GM23338 (cell line): ENCODE results near the gene HPS4. TPM values are rescaled to one million over a fixed set of nuclear protein-coding genes. Genes with fewer than 3 reads are reported as not detected.

Experiments
- ATAC-seq: fragments of 200-7000 bp; cut with Tn5 transposase; 3 replicates; pipeline ENCODE4 v1.9.1; 2020
- DNase-seq: peaks from one replicate; pipeline ENCODE4 v3.0.0-alpha.2; 2015; ENCODE audit warnings: low spot score
- H2AFZ ChIP-seq: fragments of 200-600 bp; sonication (generic); 2 replicates; pipeline ENCODE4 v1.8.0; 2016; ENCODE audit warnings: antibody characterized with exemption, mild to moderate bottlenecking, moderate library complexity
- H3F3A ChIP-seq: fragments of 200-600 bp; sonication (generic); replicated peaks from 2 replicates; pipeline ENCODE4 v1.8.0; 2017; ENCODE audit warnings: antibody characterized with exemption, mixed run types, low read depth
- H3K27ac ChIP-seq: fragments of 200-600 bp; sonication (generic); 2 replicates; pipeline ENCODE4 v1.6.1; 2016; ENCODE audit warnings: low read depth
- H3K27me3 ChIP-seq: fragments of 200-600 bp; sonication (generic); 2 replicates; pipeline ENCODE4 v1.8.0; 2016; ENCODE audit warnings: mild to moderate bottlenecking, mixed run types, moderate library complexity; ENCODE audit not compliant: insufficient read depth
- H3K36me3 ChIP-seq: fragments of 200-600 bp; sonication (generic); 2 replicates; pipeline ENCODE4 v1.8.0; 2016; ENCODE audit warnings: mild to moderate bottlenecking; ENCODE audit not compliant: insufficient read depth
- H3K4me1 ChIP-seq: fragments of 200-600 bp; sonication (generic); 2 replicates; pipeline ENCODE4 v1.8.0; 2016; ENCODE audit warnings: mild to moderate bottlenecking, moderate library complexity; ENCODE audit not compliant: insufficient read depth
- H3K4me2 ChIP-seq: fragments of 200-600 bp; sonication (generic); 2 replicates; pipeline ENCODE4 v1.7.1; 2017; ENCODE audit warnings: mixed run types
- H3K4me3 ChIP-seq: fragments of 200-600 bp; sonication (generic); 2 replicates; pipeline ENCODE4 v1.6.1; 2016; ENCODE audit warnings: mixed run types
- H3K79me2 ChIP-seq: fragments of 200-600 bp; sonication (generic); replicated peaks from 2 replicates; pipeline ENCODE4 v1.8.0; 2017; ENCODE audit warnings: mild to moderate bottlenecking; ENCODE audit not compliant: insufficient read depth
- H3K9me2 ChIP-seq: fragments of 200-600 bp; sonication (generic); 2 replicates; pipeline ENCODE4 v1.8.0; 2017; ENCODE audit not compliant: insufficient read depth
- H4K20me1 ChIP-seq: fragments of 200-600 bp; sonication (generic); replicated peaks from 2 replicates; pipeline ENCODE4 v1.8.0; 2017; ENCODE audit warnings: mild to moderate bottlenecking; ENCODE audit not compliant: insufficient read depth
- H3K27ac Mint-ChIP-seq: 2 replicates; pipeline ENCODE4 v1.8.0; 2020; ENCODE audit warnings: inconsistent platforms, mild to moderate bottlenecking, moderate library complexity, mixed read lengths
- H3K27me3 Mint-ChIP-seq: 3 replicates; pipeline ENCODE4 v1.8.0; 2022; ENCODE audit warnings: low read depth, mild to moderate bottlenecking, moderate library complexity, mixed read lengths, inconsistent platforms; ENCODE audit not compliant: insufficient read depth, poor library complexity
- H3K36me3 Mint-ChIP-seq: 3 replicates; pipeline ENCODE4 v1.8.0; 2021; ENCODE audit warnings: low read depth, mild to moderate bottlenecking, inconsistent platforms, moderate library complexity, mixed read lengths
- H3K4me1 Mint-ChIP-seq: 3 replicates; pipeline ENCODE4 v1.8.0; 2020; ENCODE audit warnings: mild to moderate bottlenecking, inconsistent platforms, mixed read lengths
- H3K4me3 Mint-ChIP-seq: 3 replicates; pipeline ENCODE4 v1.8.0; 2021; ENCODE audit warnings: moderate library complexity, mild to moderate bottlenecking, inconsistent platforms, mixed read lengths
- H3K9me3 Mint-ChIP-seq: 3 replicates; pipeline ENCODE4 v1.8.0; 2020; ENCODE audit warnings: moderate library complexity, mild to moderate bottlenecking, inconsistent platforms, mixed read lengths
- CREB1 ChIP-seq: fragments of 250-450 bp; sonication (Bioruptor Pico); IDR thresholded peaks from 2 replicates; pipeline ENCODE4 v1.5.0; 2020; ENCODE audit warnings: low read depth, mild to moderate bottlenecking, moderate library complexity
- EZH2 ChIP-seq: fragments of 200-600 bp; sonication (generic); IDR thresholded peaks from one replicate; pipeline ENCODE4 v1.8.0; 2017; ENCODE audit warnings: antibody characterized with exemption, mild to moderate bottlenecking, low read depth; ENCODE audit not compliant: unreplicated experiment
- EZH2phosphoT487 ChIP-seq: fragments of 200-600 bp; sonication (generic); IDR thresholded peaks from one replicate; pipeline ENCODE4 v1.8.1; 2018; ENCODE audit warnings: antibody characterized with exemption; ENCODE audit not compliant: unreplicated experiment
- NANOG ChIP-seq: IDR thresholded peaks from 2 replicates; pipeline ENCODE4 v1.6.1; 2016; ENCODE audit warnings: antibody characterized with exemption, borderline replicate concordance
- POLR2AphosphoS5 ChIP-seq: IDR thresholded peaks from 2 replicates; pipeline ENCODE4 v1.6.1; 2016; ENCODE audit warnings: antibody characterized with exemption, low read depth
- STAT1 ChIP-seq: IDR thresholded peaks from one replicate; pipeline ENCODE4 v1.6.1; 2016; ENCODE audit warnings: antibody characterized with exemption; ENCODE audit not compliant: unreplicated experiment
- ZNF114 ChIP-seq: fragments of 250-450 bp; sonication (Bioruptor Pico); IDR thresholded peaks from 2 replicates; pipeline ENCODE4 v1.5.0; 2020; ENCODE audit warnings: mild to moderate bottlenecking, moderate library complexity
- ZNF331 ChIP-seq: fragments of 250-450 bp; sonication (Bioruptor Pico); IDR thresholded peaks from 2 replicates; pipeline ENCODE4 v1.5.0; 2020; ENCODE audit warnings: low read depth, mild to moderate bottlenecking, moderate library complexity
- polyA plus RNA-seq: library from polyadenylated mRNA; unstranded; fragments of >200 nt; fragmentation: Nextera tagmentation; extraction: Ambion mirVana; gene quantifications from 2 replicates; pipeline ENCODE4 v1.2.1, GENCODE V29; 2016
- total RNA-seq: library from RNA; depleted of rRNA; stranded (reverse); fragments of >200 nt; shearing (Covaris generic); gene quantifications from 2 replicates; pipeline ENCODE4 v1.2.3, GENCODE V29; 2014
- TF ChIP-seq, protein P1 (sequence below): IDR thresholded peaks from one replicate; pipeline ENCODE4 v1.6.1; 2018; ENCODE audit warnings: antibody characterized with exemption; ENCODE audit not compliant: unreplicated experiment
- TF ChIP-seq, protein P2 (sequence below): IDR thresholded peaks from 2 replicates; pipeline ENCODE4 v1.6.1; 2016; ENCODE audit warnings: antibody characterized with exemption
- TF ChIP-seq, protein P3 (sequence below), 2 experiments: fragments of 200-600 bp in 1 of 2; sonication (generic) in 1 of 2; conservative IDR thresholded peaks; 2 replicates each; pipeline versions ENCODE4 v1.5.1 to v1.6.1; 2016 to 2017; ENCODE audit warnings: antibody characterized with exemption in 2 of 2, low read depth in 2 of 2, mild to moderate bottlenecking in 2 of 2, moderate library complexity in 1 of 2

The HPS4 gene
- total and polyA plus RNA-seq, 2 experiments from 2014 or later = 20.3 to 49.4 TPM

DNA sequence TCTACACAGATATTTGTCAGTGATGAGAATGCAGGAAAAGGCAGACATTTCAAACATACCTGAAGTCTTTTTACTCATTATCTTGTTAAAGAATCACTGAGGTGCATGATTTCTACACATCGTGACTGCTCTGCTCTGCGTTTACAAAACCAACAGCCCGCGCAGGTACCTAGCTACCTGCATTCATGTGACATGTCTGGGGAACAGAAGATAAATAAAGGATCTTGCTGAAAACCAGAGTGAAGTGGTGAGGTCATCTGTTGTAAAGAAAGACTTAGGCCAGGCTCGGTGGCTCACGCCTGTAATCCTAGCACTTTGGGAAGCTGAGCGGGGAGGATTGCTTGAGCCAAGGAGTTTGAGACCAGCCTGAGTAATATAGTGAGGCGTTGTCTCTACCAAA is 38.8 kb downstream of the HPS4 start (continued):
- TF ChIP-seq, protein P1, sequence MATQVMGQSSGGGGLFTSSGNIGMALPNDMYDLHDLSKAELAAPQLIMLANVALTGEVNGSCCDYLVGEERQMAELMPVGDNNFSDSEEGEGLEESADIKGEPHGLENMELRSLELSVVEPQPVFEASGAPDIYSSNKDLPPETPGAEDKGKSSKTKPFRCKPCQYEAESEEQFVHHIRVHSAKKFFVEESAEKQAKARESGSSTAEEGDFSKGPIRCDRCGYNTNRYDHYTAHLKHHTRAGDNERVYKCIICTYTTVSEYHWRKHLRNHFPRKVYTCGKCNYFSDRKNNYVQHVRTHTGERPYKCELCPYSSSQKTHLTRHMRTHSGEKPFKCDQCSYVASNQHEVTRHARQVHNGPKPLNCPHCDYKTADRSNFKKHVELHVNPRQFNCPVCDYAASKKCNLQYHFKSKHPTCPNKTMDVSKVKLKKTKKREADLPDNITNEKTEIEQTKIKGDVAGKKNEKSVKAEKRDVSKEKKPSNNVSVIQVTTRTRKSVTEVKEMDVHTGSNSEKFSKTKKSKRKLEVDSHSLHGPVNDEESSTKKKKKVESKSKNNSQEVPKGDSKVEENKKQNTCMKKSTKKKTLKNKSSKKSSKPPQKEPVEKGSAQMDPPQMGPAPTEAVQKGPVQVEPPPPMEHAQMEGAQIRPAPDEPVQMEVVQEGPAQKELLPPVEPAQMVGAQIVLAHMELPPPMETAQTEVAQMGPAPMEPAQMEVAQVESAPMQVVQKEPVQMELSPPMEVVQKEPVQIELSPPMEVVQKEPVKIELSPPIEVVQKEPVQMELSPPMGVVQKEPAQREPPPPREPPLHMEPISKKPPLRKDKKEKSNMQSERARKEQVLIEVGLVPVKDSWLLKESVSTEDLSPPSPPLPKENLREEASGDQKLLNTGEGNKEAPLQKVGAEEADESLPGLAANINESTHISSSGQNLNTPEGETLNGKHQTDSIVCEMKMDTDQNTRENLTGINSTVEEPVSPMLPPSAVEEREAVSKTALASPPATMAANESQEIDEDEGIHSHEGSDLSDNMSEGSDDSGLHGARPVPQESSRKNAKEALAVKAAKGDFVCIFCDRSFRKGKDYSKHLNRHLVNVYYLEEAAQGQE = no peak

DNA sequence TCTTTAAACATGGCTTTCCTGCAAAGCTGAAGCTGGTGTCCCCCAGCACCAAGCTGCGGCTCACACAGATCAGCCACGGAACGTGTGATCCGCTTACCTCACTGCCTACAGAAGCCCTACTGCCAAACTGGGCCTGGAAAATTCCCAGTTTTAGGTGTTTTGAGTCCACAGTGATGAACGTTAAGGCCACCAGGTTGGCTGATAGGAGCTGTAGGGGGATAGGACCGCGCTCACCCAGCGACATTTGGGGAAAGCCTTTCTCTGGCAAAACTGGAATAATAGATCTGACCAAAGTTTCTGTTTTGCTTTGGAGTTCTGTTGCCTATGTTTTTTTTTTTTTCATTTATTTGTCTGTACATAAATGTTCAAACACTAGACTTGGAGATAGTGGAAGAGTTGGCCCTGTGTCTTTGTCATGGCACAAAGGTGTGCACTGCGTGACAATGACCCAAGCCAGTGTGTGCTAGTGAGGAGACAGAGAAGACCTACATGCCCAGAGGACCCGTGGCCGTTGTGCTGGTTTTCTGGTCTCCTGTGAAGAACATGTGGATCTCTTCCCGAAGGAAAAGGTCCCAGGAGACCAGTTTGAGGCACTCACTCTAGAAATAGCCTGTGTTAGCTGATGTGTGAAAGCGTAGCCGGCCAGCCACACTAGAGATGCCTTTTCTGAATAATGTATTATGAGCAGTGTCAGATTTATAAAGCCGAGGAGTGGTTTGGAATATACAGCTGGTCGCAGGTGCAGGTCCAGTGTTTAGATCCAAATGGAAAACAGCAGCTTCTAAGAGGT is 39.5 kb downstream of the HPS4 start:
- DNase-seq (no peak), ATAC-seq (no peak)
- no peaks in the 10 kb centered on the region for H3K9me2 ChIP-seq
- H3K4me1 Mint-ChIP-seq = peaks cover 10% of the 10 kb centered on the region
- H3K4me3 ChIP-seq = no peak overlapping the region
- H3K9me3 Mint-ChIP-seq = no peaks in the 10 kb centered on the region
- H3F3A ChIP-seq = no peaks in the 10 kb centered on the region
- H2AFZ ChIP-seq = no peak overlapping the region
- H3K27ac ChIP-seq = no peak overlapping the region
- H3K79me2 ChIP-seq = 0 out of 2 replicates have a peak, but pooled peaks cover 3% of the 10 kb centered on the region
- H3K36me3 ChIP-seq = no peaks in the 10 kb centered on the region
- H3K27me3 ChIP-seq = no peaks in the 10 kb centered on the region
- no peak overlapping the region for H3K4me3 Mint-ChIP-seq
- no peak overlapping the region for H3K4me2 ChIP-seq
- no peaks in the 10 kb centered on the region for H4K20me1 ChIP-seq
- peaks cover 4% of the 10 kb centered on the region; the same call in 1 of the 3 replicates for H3K36me3 Mint-ChIP-seq
- peaks cover 7% of the 10 kb centered on the region; the same call in 1 of the 2 replicates for H3K4me1 ChIP-seq
- H3K27ac Mint-ChIP-seq = no peak overlapping the region
- H3K27me3 Mint-ChIP-seq = peaks cover 11% of the 10 kb centered on the region
- TF ChIP-seq, protein P2, sequence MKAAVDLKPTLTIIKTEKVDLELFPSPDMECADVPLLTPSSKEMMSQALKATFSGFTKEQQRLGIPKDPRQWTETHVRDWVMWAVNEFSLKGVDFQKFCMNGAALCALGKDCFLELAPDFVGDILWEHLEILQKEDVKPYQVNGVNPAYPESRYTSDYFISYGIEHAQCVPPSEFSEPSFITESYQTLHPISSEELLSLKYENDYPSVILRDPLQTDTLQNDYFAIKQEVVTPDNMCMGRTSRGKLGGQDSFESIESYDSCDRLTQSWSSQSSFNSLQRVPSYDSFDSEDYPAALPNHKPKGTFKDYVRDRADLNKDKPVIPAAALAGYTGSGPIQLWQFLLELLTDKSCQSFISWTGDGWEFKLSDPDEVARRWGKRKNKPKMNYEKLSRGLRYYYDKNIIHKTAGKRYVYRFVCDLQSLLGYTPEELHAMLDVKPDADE = no peak
- TF ChIP-seq CREB1 (CRISPR knock-in tag) = no peak
- no peak for TF ChIP-seq STAT1
- TF ChIP-seq ZNF331 (CRISPR knock-in tag) = no peak
- TF ChIP-seq NANOG = no peak
- no peak for TF ChIP-seq EZH2
- TF ChIP-seq, protein P1 = no peak
- TF ChIP-seq ZNF114 (CRISPR knock-in tag) = no peak
- TF ChIP-seq, protein P3, sequence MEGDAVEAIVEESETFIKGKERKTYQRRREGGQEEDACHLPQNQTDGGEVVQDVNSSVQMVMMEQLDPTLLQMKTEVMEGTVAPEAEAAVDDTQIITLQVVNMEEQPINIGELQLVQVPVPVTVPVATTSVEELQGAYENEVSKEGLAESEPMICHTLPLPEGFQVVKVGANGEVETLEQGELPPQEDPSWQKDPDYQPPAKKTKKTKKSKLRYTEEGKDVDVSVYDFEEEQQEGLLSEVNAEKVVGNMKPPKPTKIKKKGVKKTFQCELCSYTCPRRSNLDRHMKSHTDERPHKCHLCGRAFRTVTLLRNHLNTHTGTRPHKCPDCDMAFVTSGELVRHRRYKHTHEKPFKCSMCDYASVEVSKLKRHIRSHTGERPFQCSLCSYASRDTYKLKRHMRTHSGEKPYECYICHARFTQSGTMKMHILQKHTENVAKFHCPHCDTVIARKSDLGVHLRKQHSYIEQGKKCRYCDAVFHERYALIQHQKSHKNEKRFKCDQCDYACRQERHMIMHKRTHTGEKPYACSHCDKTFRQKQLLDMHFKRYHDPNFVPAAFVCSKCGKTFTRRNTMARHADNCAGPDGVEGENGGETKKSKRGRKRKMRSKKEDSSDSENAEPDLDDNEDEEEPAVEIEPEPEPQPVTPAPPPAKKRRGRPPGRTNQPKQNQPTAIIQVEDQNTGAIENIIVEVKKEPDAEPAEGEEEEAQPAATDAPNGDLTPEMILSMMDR (conservative IDR thresholded peaks at IDR 0.05; ENCODE audit: low read depth in 2 of 2) = no peak
- no peak for TF ChIP-seq POLR2AphosphoS5
- TF ChIP-seq EZH2phosphoT487 = no peak
